Skin epidermis (tissue), 12 donors: ENCODE measurements around the gene ATP6V0B.

ENCODE experiments used
- H3K27ac ChIP-seq, 21 experiments: fragments of 200-600 bp; sonication (generic) in 11 of 21; one replicate each; pipeline ENCODE4 v1.5.0; 2020; ENCODE audit warnings: mild to moderate bottlenecking in 3 of 21, inconsistent platforms in 2 of 21, moderate library complexity in 2 of 21
- H3K4me3 ChIP-seq, 7 experiments: fragments of 200-600 bp; sonication (generic) in 2 of 7; one replicate each; pipeline ENCODE4 v1.5.0; 2020; ENCODE audit warnings: inconsistent platforms in 2 of 7, mild to moderate bottlenecking in 2 of 7, moderate library complexity in 1 of 7

The ATP6V0B gene

DNA sequence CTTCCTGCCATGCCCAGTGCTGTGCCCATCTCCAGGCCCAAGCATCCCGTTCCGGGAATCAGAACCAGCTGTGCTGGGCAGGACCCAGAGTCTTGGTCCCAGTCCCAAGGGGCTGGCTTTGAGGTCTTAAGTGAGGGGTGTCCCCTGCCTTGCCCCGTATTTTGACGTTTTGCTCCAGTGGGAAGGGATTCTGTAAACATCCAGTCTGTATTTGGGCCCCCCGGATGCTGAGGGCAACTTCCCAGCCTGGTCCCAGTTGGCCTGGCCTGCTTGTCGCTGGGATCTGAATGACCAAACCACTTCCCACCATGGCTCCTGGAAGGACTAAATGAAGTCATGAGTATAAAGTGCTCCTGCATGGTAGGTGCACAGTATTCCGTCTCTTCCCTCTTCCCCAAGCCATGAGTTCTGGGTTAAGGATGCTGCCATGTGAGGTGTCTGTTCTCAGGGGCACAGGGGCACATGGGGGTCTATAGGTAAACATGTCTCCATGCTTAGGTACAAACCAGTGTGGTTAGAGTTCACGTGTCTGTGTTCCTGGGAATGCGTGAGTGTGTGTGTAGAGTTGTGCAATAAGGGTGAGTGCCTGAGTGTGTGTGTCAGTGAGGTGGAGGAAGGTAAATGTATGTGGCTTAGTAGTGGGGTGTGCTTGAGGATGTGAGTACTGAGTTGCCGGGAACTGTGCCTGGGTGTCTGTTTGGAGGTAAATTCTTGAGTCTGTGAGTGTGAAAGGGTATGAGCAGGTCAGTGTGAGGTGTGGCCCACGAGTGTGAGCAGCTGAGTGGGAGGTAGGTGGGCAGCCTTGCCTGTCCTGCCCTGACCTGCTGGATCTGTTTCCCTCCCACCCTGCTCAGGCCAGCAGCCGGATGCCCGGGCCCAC is 5.7 kb downstream of the ATP6V0B start:
- Histone ChIP-seq H3K4me3 (peak overlapping the region; percentile 40 to 84 (median 73)), H3K27ac (peak overlapping the region in 19 of 21 experiments; percentile 68 to 95 (median 85))

DNA sequence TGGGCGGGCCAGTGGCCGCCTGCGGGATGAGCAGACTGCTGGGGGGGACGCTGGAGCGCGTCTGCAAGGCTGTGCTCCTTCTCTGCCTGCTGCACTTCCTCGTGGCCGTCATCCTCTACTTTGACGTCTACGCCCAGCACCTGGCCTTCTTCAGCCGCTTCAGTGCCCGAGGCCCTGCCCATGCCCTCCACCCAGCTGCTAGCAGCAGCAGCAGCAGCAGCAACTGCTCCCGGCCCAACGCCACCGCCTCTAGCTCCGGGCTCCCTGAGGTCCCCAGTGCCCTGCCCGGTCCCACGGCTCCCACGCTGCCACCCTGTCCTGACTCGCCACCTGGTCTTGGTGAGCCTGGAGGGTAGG is 6.4 kb downstream of the ATP6V0B start:
- Histone ChIP-seq H3K27ac (peak overlapping the region in 8 of 21 experiments; percentile 4 to 89 (median 85)), H3K4me3 (no peak overlapping the region)

DNA sequence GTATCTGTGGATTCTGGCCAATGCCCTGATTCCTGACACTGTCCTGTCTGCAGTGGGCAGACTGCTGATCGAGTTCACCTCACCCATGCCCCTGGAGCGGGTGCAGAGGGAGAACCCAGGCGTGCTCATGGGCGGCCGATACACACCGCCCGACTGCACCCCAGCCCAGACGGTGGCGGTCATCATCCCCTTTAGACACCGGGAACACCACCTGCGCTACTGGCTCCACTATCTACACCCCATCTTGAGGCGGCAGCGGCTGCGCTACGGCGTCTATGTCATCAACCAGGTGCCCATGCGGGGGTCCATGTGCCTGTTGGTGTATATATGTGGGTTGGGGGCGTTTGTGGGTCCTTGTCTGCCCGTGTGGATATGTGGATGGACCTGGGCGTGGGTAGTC is 6.9 kb downstream of the ATP6V0B start:
- Histone ChIP-seq H3K4me3 (no peak overlapping the region), H3K27ac (no peak overlapping the region)

DNA sequence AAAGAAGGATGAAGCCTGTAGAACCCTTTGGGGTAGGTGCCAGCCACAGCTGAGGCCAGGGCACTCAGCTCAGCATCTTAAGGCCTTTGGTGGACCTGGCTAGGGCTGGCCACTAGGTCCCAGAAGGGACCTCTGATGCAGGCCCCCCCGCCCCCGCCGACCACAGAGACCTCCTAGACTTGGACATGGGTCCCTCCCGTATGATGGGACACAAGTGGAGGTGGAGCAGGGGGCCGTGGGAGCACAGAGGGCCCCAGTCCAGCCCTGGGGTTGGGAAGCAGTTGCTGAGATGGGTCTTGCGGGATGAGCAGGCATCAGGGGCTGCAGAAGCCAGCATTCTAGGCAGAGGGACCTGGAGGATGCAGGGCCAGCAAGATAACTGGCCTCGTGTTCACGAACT is 7.5 kb downstream of the ATP6V0B start:
- Histone ChIP-seq H3K4me3 (no peak overlapping the region), H3K27ac (no peak overlapping the region)

DNA sequence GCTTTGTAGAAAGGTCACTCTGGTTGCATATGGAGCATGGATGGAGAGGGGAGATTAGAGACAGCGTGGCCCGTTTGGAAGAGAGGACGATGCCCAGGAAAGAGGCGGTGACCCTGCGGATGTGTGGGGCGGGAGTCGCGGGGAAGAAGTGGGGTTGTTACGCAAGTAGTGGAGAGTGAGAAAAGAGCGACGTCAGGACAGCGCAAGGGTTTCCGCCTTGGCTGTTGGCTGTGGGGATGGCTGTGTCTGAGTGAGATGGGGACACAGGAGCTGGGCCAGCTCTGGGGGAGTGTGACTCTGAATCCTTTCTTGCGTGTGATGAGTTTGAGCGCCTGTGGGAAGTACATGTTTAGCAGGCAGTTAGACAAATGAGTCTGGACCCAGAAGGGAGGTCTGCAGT is 8.0 kb downstream of the ATP6V0B start:
- no peak overlapping the region for H3K4me3 ChIP-seq
- no peak overlapping the region for H3K27ac ChIP-seq

DNA sequence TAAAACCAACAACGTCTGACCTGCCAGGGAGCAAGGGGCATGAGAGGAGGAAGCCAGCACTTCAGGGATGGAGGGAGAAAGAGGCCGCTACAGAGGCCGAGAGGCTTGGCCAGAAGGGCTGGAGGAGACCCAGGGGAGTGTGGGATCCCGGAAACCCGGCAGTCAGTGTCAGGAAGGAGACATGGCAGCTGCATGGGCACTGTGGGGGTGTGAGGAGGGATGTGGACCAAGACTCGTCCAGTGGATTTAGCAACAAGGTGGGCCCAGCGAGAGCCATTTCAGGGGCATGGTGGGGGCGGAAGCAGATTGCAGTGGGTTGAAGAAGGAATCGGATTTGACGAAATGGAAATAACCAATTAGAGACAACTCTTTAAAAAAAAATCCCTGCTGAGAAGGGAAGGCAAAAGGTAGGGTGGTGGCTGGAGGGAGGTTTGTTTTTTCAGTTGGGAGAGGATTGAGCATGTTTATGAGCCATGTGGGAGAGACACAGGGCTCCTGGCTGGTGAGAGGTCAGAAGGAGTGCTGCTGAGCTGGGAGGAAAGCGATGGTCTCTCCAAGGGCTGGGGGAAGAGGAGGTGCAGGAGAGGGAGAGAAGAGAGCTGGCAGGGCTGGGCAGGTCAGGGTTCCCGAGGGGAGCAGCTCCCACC is 8.6 kb downstream of the ATP6V0B start:
- no peak overlapping the region for H3K27ac ChIP-seq
- H3K4me3 ChIP-seq, result no peak overlapping the region

DNA sequence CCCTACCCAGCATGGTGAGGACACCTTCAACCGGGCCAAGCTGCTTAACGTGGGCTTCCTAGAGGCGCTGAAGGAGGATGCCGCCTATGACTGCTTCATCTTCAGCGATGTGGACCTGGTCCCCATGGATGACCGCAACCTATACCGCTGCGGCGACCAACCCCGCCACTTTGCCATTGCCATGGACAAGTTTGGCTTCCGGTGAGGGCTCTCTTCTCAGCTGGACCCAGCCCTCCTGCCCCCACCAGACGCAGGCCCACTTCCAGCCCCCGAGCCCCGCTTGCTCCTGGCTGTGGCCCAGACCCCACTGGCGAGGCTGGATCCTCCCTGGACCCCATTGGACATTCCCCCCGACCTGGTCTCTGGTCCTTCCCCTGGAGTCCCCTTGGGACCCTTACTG is 10.1 kb downstream of the ATP6V0B start:
- no peak overlapping the region for H3K27ac ChIP-seq
- H3K4me3 ChIP-seq, result no peak overlapping the region

DNA sequence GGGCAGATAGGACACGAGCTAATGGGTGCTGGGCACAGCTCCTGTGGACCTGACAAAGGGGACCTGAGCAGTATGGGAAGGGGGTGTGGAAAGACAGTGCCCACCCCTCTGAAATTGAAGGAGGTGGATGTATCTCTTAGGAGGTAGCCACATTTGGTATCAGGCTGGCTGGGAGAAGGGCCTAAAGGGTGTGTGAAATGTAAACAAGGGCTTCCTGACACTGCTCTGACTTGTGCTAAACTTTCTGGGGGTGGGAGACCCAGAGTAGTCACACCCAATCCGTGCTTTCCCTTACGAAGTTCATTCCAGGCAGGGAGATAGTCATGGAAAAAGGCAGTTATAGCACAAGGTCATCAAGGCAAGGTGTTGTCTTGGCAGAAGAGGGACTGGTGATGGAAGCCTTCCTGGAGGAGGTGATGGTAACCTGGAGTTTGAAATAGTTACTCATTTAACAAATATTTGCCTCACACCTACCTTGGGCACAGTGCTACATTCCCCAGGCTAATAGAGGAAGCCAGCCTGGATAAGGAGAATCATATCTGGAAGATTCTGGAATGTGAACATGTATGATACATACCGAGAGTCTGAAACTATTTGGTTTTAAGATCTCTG is 11.3 kb downstream of the ATP6V0B start:
- Histone ChIP-seq H3K27ac (no peak overlapping the region), H3K4me3 (no peak overlapping the region)

DNA sequence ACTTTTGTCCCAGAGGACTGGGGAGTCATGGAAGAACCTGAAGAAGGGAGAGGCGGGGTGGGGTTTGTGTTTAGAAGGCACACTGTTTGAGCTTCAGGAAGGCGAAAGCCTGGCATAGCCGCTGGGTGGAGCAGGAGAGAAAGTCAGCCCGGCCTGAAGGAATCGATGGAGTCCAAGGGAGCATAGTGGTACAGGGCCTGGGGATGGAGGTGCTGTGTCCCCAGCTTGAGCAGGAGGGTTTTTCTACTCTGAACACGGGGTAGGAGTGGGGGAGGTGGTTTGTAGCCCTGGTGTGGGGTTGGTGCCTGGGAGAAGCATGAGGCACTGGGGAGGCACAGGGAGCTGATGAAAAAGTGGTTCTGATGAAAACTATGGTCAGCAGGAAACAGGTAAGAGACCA is 12.0 kb downstream of the ATP6V0B start:
- no peak overlapping the region for H3K27ac ChIP-seq
- H3K4me3 ChIP-seq, result no peak overlapping the region

DNA sequence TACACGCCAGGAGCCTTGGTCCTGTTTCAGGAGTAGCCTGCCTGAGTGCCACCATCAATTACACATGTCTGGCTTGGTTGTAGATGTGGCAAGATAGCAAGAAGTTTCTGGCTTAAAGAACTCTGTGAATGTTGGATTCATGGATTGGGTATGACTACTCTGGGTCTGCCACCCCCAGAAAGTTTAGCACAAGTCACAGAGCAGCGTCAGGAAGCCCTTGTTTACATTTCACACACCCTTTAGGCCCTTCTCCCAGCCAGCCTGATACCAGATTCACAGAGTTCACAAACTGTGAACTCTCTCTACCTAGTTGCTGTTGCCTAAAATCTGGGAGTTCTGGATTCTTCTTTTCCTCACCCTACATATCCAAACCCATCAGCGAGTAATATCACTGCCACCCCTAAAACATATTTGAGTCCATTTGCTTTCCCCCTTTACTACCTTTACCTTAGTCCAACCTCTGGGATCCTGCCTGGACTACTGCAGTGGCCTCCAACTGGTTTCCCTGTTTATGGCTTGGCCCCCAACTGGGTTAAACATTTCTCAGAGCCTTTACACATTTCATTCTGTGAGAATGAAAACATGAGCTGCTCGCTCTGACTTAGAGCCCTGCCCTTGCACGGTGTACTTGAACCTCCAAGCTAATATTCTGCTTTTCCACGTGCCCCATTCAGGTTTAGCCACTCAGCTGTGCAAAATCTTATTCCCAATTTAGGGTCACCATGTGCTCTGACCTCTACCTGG is 12.6 kb downstream of the ATP6V0B start:
- H3K4me3 ChIP-seq, result no peak overlapping the region

DNA sequence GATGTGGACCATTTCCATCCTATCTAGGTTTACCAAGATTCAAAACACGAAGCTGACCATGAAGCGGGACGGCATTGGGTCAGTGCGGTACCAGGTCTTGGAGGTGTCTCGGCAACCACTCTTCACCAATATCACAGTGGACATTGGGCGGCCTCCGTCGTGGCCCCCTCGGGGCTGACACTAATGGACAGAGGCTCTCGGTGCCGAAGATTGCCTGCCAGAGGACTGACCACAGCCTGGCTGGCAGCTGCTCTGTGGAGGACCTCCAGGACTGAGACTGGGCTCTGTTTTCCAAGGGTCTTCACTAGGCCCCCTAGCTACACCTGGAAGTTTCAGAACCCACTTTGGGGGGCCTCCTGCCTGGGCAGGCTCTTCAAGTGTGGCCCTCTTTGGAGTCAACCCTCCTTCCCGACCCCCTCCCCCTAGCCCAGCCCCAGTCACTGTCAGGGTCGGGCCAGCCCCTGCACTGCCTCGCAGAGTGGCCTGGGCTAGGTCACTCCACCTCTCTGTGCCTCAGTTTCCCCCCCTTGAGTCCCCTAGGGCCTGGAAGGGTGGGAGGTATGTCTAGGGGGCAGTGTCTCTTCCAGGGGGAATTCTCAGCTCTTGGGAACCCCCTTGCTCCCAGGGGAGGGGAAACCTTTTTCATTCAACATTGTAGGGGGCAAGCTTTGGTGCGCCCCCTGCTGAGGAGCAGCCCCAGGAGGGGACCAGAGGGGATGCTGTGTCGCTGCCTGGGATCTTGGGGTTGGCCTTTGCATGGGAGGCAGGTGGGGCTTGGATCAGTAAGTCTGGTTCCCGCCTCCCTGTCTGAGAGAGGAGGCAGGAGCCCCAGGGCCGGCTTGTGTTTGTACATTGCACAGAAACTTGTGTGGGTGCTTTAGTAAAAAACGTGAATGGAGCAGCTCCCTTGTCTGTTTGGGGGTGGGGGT is 15.8 kb downstream of the ATP6V0B start:
- Histone ChIP-seq H3K4me3 (peak overlapping the region; percentile 37 to 75 (median 66)), H3K27ac (peak overlapping the region in 19 of 21 experiments; percentile 34 to 86 (median 72))

More for the DNA sequence above, 12.6 kb downstream of the ATP6V0B start:
- H3K27ac ChIP-seq, result no peak overlapping the region

DNA sequence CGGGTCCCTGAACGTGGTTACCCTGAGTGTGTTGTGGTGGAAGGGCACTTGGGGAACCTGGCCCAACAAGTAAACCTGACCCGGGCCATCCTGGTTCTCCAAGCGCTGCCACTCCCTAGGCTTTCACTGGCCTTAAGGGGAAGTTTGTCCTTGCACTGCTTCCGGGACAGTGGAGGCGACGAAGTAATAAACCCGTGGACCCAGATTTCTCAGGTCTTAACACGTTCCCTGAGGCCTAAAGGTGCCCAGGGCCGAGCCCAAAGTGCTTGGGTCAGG is 16.4 kb downstream of the ATP6V0B start:
- Histone ChIP-seq H3K27ac (peak overlapping the region in 19 of 21 experiments; percentile 34 to 86 (median 72)), H3K4me3 (peak overlapping the region; percentile 37 to 75 (median 66))

DNA sequence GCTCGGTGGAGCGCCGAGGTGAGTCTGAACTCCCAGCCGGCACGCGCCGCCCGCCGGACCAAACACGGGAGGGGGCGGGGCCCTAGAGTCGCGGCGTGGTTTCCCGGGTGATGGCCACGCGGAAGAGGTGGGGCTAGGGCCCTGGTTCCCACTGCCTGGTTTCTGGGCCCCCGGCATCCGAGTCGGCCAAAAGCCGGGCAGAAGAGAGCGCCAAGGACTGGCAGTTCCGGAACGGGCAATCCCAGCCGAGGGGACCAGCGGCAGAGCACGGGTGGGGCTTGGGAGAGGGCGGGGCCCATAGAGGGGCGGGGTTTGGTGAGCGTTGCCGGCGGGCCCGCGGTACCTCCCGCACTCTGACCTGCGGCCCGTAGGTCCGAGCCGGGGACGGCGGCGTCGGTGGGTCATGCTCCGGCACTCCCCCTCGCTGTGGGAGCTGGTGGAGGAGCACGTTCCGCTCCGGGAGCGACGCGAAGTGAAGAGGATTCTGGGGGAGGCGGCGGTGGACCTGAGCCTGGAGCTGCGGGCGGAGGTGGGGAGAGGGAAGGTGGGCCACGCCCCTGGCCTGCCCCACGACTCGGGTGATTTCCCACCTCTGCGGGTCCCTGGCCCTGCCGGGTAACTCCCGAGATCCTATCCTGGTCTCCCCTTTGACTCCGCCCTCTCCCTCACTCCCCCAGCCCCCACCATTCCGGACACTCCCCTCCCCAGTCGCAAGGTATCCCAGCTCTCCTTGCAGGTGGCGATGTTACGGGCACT is 16.9 kb downstream of the ATP6V0B start, which contains the start of gene CCDC24:
CCDC24 (plus strand) TSS at position 124 of the 756 bp plus-strand sequence; CDS start at position 404, 280 bp downstream.
- Histone ChIP-seq H3K4me3 (peak within 1 kb of the TSS; percentile 37 to 75 (median 66)), H3K27ac (peak within 1 kb of the TSS in 19 of 21 experiments; percentile 34 to 86 (median 72))

DNA sequence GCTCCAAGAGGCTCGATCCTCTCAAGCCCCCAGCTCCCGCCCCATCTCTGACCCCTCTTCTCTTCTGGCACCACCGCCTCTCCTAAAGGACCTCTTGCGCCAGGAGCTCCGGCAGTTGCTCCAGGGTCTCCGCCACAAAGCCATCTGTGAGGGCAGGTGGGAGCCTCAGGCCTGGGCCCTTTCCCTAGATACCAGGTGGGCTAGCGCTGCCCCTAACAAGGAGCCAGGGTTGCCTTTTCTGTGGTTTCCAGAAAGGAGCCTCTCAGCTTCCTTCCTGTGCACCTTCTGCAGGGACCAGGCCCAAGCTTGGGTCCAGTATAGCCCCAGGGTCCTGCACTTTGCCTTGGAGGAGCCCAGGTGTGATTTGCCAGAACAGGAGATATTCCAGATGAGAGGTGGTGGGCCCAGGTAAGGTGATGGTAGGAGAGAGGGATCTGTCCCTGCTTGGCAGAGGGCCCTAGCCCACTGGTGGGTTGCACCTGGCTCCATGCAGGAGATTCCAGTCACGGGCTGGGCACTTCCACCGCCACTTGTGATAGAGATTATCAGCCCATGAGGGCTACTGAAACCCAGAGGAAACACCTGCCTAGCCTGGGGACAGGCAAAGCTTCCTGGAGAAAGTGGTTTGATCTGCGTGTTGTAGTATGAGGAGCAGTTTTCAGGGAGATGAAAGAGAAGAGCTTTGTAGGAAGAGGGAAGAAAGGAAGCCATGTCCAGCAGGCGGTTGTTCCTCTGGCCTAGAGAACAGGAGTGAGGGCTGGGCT is 17.7 kb downstream of the ATP6V0B start:
- Histone ChIP-seq H3K27ac (peak overlapping the region in 13 of 21 experiments; percentile 46 to 86 (median 76)), H3K4me3 (peak overlapping the region; percentile 37 to 75 (median 66))

DNA sequence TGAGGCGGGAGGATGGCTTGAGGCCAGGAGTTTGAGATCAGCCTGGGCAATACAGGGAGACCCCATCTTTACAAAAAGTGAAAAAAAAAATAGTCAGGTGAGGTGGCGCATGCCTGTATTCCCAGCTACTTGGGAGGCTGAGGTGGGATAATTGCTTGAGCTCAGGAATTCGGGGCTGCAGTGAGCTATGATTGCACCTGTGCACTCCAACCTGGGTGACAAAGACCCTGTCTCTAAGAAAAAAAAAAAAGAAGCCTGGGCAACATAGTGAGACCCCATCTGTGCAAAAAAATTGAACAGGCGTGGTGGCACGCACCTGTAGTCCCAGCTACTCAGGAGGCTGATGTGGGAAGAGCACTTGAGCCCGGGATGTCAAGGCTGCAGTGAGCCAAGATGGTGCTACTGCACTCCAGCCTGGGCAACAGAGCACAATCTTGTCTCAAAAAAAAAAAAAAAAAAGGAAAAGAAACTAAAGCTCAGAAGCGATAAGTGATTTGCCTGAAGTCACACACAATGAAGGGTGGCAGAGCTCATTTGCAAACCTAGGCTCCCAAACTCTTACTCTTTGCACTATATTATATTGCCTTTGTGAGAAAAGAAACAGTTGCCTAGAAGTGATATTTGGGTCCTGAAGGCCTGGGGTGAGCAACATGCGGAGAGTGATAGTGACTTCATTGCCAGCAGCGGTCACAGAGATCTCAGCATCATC is 18.6 kb downstream of the ATP6V0B start:
- Histone ChIP-seq H3K27ac (no peak overlapping the region), H3K4me3 (no peak overlapping the region)

DNA sequence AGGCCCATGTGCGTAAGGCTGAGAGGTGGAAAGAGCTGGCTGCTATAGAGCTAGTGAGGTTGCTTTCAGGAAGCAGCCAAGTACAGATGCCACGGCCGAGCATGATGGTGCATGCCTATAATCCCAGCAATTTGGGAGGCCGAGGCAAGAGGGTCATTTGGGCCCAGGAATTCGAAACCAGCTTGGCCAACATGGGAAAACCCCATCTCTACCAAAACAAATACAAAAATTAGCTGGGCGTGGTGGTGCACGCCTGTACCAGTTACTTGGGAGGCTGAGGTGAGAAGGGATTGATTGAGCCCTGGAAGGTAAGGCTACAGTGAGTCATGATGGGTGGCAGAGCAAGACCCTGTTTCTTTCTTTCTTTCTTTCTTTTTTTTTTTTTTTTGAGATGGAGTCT is 19.3 kb downstream of the ATP6V0B start:
- Histone ChIP-seq H3K4me3 (no peak overlapping the region), H3K27ac (no peak overlapping the region)
